H9 (cell line): ENCODE measurements around the gene SYT7. TPM values are rescaled to one million over a fixed set of nuclear protein-coding genes. Genes with fewer than 3 reads are reported as not detected.
A peak's percentile ranks its signal among the peaks of the same experiment; 100 is the strongest.

Source experiments
- DNase-seq: peaks from one replicate; pipeline ENCODE4 v3.0.0-alpha.2; 2017
- H2AFZ ChIP-seq: one replicate; pipeline ENCODE4 v1.6.1; 2013; ENCODE audit warnings: mild to moderate bottlenecking, low read length, control low read depth, moderate library complexity
- H2AK5ac ChIP-seq: 2 replicates; pipeline ENCODE4 v1.6.1; 2013; ENCODE audit warnings: low read length, control low read depth, mixed read lengths; ENCODE audit not compliant: insufficient read length
- H2BK120ac ChIP-seq: one replicate; pipeline ENCODE4 v1.6.1; 2013; ENCODE audit warnings: low read depth, mild to moderate bottlenecking, low read length, control low read depth, inconsistent platforms; ENCODE audit not compliant: poor library complexity, severe bottlenecking
- H2BK12ac ChIP-seq: 2 replicates; pipeline ENCODE4 v1.6.1; 2013; ENCODE audit warnings: low read length, control low read depth, mixed read lengths, low read depth; ENCODE audit not compliant: insufficient read length
- H2BK15ac ChIP-seq: 2 replicates; pipeline ENCODE4 v1.6.1; 2013; ENCODE audit warnings: low read depth, low read length, control low read depth
- H2BK20ac ChIP-seq: one replicate; pipeline ENCODE4 v1.6.1; 2013; ENCODE audit warnings: low read depth, mild to moderate bottlenecking, low read length, control low read depth, inconsistent platforms; ENCODE audit not compliant: poor library complexity, severe bottlenecking
- H2BK5ac ChIP-seq: 2 replicates; pipeline ENCODE4 v1.6.1; 2013; ENCODE audit warnings: low read length, control low read depth, mixed read lengths; ENCODE audit not compliant: insufficient read length
- H3K14ac ChIP-seq: 2 replicates; pipeline ENCODE4 v1.6.1; 2013; ENCODE audit warnings: low read length, control low read depth; ENCODE audit not compliant: insufficient read depth
- H3K18ac ChIP-seq: 2 replicates; pipeline ENCODE4 v1.6.1; 2013; ENCODE audit warnings: low read depth, mild to moderate bottlenecking, mixed read lengths, low read length, control low read depth; ENCODE audit not compliant: insufficient read length
- H3K23ac ChIP-seq: 2 replicates; pipeline ENCODE4 v1.6.1; 2013; ENCODE audit warnings: low read length, control low read depth, mixed read lengths, low read depth; ENCODE audit not compliant: insufficient read length
- H3K23me2 ChIP-seq: 2 replicates; pipeline ENCODE4 v1.6.1; 2013; ENCODE audit warnings: low read depth, mild to moderate bottlenecking, mixed read lengths, low read length, control low read depth; ENCODE audit not compliant: insufficient read length, poor library complexity, severe bottlenecking
- H3K27ac ChIP-seq: 2 replicates; pipeline ENCODE4 v1.5.1; 2013; ENCODE audit warnings: low read length, control low read depth, mixed read lengths, low read depth; ENCODE audit not compliant: insufficient read length
- H3K27me3 ChIP-seq: 2 replicates; pipeline ENCODE4 v1.6.1; 2013; ENCODE audit warnings: low read length, control low read depth, inconsistent platforms; ENCODE audit not compliant: insufficient read depth
- H3K4ac ChIP-seq: 2 replicates; pipeline ENCODE4 v1.6.1; 2013; ENCODE audit warnings: low read depth, mild to moderate bottlenecking, control low read depth, inconsistent platforms, low read length, moderate library complexity
- H3K4me1 ChIP-seq: 2 replicates; pipeline ENCODE4 v1.6.1; 2013; ENCODE audit warnings: low read length, control low read depth, inconsistent platforms; ENCODE audit not compliant: insufficient read depth
- H3K4me2 ChIP-seq: 2 replicates; pipeline ENCODE4 v1.6.1; 2013; ENCODE audit warnings: low read length, control low read depth, mixed read lengths; ENCODE audit not compliant: insufficient read length, insufficient read depth
- H3K56ac ChIP-seq: 2 replicates; pipeline ENCODE4 v1.6.1; 2013; ENCODE audit warnings: low read depth, mild to moderate bottlenecking, mixed read lengths, low read length, control low read depth; ENCODE audit not compliant: insufficient read length
- H3K79me1 ChIP-seq: 2 replicates; pipeline ENCODE4 v1.6.1; 2013; ENCODE audit warnings: low read depth, mild to moderate bottlenecking, moderate library complexity, low read length, control low read depth, inconsistent platforms; ENCODE audit not compliant: insufficient read depth, poor library complexity, severe bottlenecking
- H3K79me2 ChIP-seq: 2 replicates; pipeline ENCODE4 v1.6.1; 2013; ENCODE audit warnings: low read length, control low read depth, inconsistent platforms; ENCODE audit not compliant: insufficient read depth
- H3K9ac ChIP-seq: 2 replicates; pipeline ENCODE4 v1.6.1; 2013; ENCODE audit warnings: low read length, control low read depth, mixed read lengths; ENCODE audit not compliant: insufficient read length; ENCODE audit errors: extremely low read depth
- H3K9me3 ChIP-seq: one replicate; pipeline ENCODE4 v1.6.1; 2013; ENCODE audit warnings: low read depth, low read length, inconsistent platforms; ENCODE audit not compliant: control insufficient read depth
- H3T11ph ChIP-seq: one replicate; pipeline ENCODE4 v1.6.1; 2013; ENCODE audit warnings: mild to moderate bottlenecking, low read length, control low read depth, inconsistent platforms
- H4K20me1 ChIP-seq: one replicate; pipeline ENCODE4 v1.6.1; 2013; ENCODE audit not compliant: control insufficient read depth, insufficient read length, insufficient read depth
- H4K5ac ChIP-seq: 2 replicates; pipeline ENCODE4 v1.6.1; 2013; ENCODE audit warnings: low read depth, mild to moderate bottlenecking, mixed read lengths, low read length, control low read depth; ENCODE audit not compliant: insufficient read length
- H4K8ac ChIP-seq: replicated peaks from 2 replicates; pipeline ENCODE4 v1.6.1; 2013; ENCODE audit warnings: low read length, control low read depth, mixed read lengths, low read depth; ENCODE audit not compliant: insufficient read length
- H4K91ac ChIP-seq: 2 replicates; pipeline ENCODE4 v1.6.1; 2013; ENCODE audit warnings: low read depth, mild to moderate bottlenecking, moderate library complexity, mixed read lengths, low read length, control low read depth; ENCODE audit not compliant: insufficient read length
- H3K27ac Mint-ChIP-seq, 3 experiments: 2 replicates in 2 of 3; 3 replicates in 1 of 3; pipeline ENCODE4 v1.8.0; 2020 to 2021; ENCODE audit warnings: mixed read lengths in 3 of 3, mild to moderate bottlenecking in 1 of 3, moderate library complexity in 1 of 3
- H3K27me3 Mint-ChIP-seq: 2 replicates; pipeline ENCODE4 v1.8.0; 2021; ENCODE audit warnings: low read depth, mild to moderate bottlenecking, moderate library complexity, mixed read lengths
- H3K36me3 Mint-ChIP-seq, 3 experiments: 2 replicates in 2 of 3; 3 replicates in 1 of 3; pipeline ENCODE4 v1.8.0; 2020 to 2021; ENCODE audit warnings: low read depth in 3 of 3, mixed read lengths in 3 of 3; ENCODE audit not compliant: insufficient read depth in 1 of 3
- H3K4me1 Mint-ChIP-seq, 2 experiments: 2 replicates each; pipeline ENCODE4 v1.8.0; 2020; ENCODE audit warnings: mixed read lengths in 2 of 2
- H3K4me3 Mint-ChIP-seq, 2 experiments: 2 replicates in 1 of 2; 3 replicates in 1 of 2; pipeline ENCODE4 v1.8.0; 2020 to 2021; ENCODE audit warnings: mild to moderate bottlenecking in 2 of 2, mixed read lengths in 2 of 2, moderate library complexity in 1 of 2
- H3K9me3 Mint-ChIP-seq, 2 experiments: 2 replicates in 1 of 2; 3 replicates in 1 of 2; pipeline ENCODE4 v1.8.0; 2020; ENCODE audit warnings: mild to moderate bottlenecking in 2 of 2, mixed read lengths in 2 of 2, moderate library complexity in 1 of 2
- CTCF ChIP-seq: fragments of 200-600 bp; sonication (generic); conservative IDR thresholded peaks from 3 replicates; pipeline ENCODE4 v1.8.0; 2021; ENCODE audit warnings: antibody characterized with exemption, mild to moderate bottlenecking
- WGBS: extraction: QIAGEN DNeasy Blood & Tissue Kit; methylation state at CpG from one replicate; pipeline ENCODE4 v1.1.7; 2013; ENCODE audit warnings: missing lambda C conversion rate, low lambda C conversion rate, mixed read lengths; ENCODE audit not compliant: insufficient read length; ENCODE audit errors: extremely low coverage; 5-methylcytosine and 5-hydroxymethylcytosine counted together
- total RNA-seq: library from RNA; stranded (reverse); gene quantifications from 2 replicates; pipeline ENCODE4 v1.2.1, GENCODE V29; 2021

The SYT7 gene
- total RNA-seq, 1 experiment from 2014 or later: 8.8 TPM

DNA sequence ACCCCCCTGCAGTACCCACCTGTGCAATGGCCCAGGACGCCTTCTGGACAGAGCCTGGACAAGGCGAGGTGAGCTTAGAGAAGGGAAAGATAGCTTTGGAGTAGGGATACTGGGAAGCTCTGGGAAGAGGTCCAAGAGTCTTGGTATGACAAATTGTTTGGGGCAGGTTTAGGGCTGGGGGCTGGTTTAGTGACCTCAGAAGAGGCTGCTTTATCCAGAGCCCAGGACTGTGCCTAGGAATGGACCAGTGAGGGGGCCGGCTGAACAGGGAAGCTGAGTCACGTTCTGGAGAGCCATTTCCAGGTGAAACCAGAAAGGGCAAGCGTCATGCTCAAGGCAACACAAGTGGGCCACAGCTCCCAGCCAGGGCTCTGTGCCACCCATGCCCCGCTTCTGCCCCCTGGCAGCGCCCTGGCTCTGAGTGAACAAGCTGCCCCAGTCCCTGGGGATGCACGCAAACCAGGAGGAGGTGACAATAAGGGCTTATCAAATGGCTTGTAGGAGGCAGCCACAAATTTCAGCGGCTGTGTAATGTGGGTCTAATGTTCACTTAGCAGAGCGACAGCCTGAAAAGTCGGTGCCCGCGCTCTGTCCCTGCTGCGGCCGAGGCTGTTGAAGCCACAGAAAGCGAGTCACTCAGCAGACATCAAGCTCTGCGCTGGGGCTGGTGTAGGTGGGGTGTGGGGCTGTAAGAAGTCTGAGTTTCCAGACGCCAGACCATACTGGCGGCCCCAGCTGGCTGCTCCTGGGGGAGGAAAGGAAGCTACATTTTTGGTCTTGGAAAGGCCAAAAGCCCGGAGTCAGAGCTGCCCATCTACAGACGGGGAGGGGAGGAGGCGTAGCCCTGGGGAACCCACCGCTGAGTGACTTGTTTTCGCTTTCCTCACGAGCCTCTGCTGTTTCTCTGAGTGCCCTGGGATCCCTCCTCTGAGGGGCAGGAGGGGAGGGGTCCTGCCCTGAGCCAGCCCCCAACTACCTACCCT is 18.3 kb upstream of the SYT7 start:
- peaks cover 13% of the 10 kb centered on the region for H3K27me3 Mint-ChIP-seq
- Histone ChIP-seq H3K79me2 (no peaks in the 10 kb centered on the region), H4K5ac (no peak overlapping the region), H3K4me1 (peaks cover 4% of the 10 kb centered on the region; the same call in 1 of the 2 replicates), H2BK15ac (no peak overlapping the region), H3K79me1 (no peaks in the 10 kb centered on the region), H2BK5ac (no peak overlapping the region), H4K20me1 (no peaks in the 10 kb centered on the region), H4K8ac (no peak overlapping the region), H2BK12ac (no peak overlapping the region), H3K23me2 (no peaks in the 10 kb centered on the region), H3K56ac (no peak overlapping the region), H2AK5ac (no peak overlapping the region), H3K9me3 (no peaks in the 10 kb centered on the region), H2AFZ (no peak overlapping the region), H2BK20ac (no peak overlapping the region), H3K9ac (no peak overlapping the region), H3K18ac (no peak overlapping the region), H3K27me3 (no peaks in the 10 kb centered on the region), H3K27ac (no peak overlapping the region), H3K4ac (no peak overlapping the region), H3T11ph (no peak overlapping the region), H4K91ac (no peak overlapping the region), H3K14ac (no peak overlapping the region), H3K4me2 (no peak overlapping the region), H2BK120ac (no peak overlapping the region), H3K23ac (no peak overlapping the region)
- peak; percentile 74 for DNase-seq
- TF ChIP-seq CTCF: no peak
- no peaks in the 10 kb centered on the region for H3K9me3 Mint-ChIP-seq
- WGBS: no CpG with 5 or more reads among the region's 25 CpGs
- peak overlapping the region; percentile 59 to 84 (median 81); a peak in 3 of 7 replicates for H3K27ac Mint-ChIP-seq
- no peaks in the 10 kb centered on the region for H3K36me3 Mint-ChIP-seq
- H3K4me3 Mint-ChIP-seq: peak overlapping the region in 1 of 2 experiments; percentile 57; a peak in 3 of 5 replicates
- H3K4me1 Mint-ChIP-seq: peaks cover 43 to 56% of the 10 kb centered on the region in 2 experiments
